Neuron (in vitro differentiated cells): ENCODE data around the gene EMC10.

ENCODE experiments used
- H2AFZ ChIP-seq: one replicate; pipeline ENCODE4 v1.6.1; 2013; ENCODE audit warnings: low read depth, mild to moderate bottlenecking, inconsistent platforms, low read length, moderate library complexity
- H3K27me3 ChIP-seq: one replicate; pipeline ENCODE4 v1.6.1; 2013; ENCODE audit warnings: low read length; ENCODE audit not compliant: insufficient read depth
- H3K36me3 ChIP-seq: one replicate; pipeline ENCODE4 v1.6.1; 2013; ENCODE audit warnings: low read length; ENCODE audit not compliant: insufficient read depth
- H3K4me1 ChIP-seq: one replicate; pipeline ENCODE4 v1.6.1; 2013; ENCODE audit warnings: low read length; ENCODE audit not compliant: insufficient read depth
- H3K4me3 ChIP-seq: 2 replicates; pipeline ENCODE4 v1.5.1; 2013; ENCODE audit warnings: mild to moderate bottlenecking, low read length, moderate library complexity
- H3K9me3 ChIP-seq: one replicate; pipeline ENCODE4 v1.6.1; 2013; ENCODE audit warnings: low read length

Gene EMC10

DNA sequence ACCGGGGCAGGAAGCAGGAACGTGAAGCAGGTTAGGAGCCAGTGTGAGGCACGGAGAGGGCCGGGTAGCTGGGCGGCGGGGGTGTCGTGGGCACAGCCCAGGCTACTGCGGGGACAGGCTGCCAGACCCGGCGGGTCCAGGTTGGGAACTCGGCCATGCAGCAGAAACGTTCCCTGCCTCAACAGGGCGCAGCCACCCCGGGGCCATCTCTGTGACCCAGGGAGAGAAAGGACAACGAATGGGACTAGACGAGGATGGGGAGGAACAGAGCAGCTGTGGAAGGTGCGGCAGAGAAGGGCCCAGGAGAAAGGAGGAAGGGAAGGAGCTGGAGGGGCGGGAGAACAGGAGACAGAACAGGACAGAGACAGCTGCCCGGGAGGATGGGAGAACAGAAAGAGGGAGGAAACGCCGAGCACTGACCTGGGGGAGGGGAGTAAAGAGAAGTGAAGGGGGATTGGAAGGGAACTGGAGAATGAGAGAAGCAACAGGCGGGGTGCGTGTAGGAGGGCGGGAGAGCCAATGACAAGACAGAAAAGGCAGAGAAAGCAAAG, 13.2 kb downstream of the EMC10 start:
- no peak overlapping the region for H3K4me3 ChIP-seq
- H3K36me3 ChIP-seq = no peaks in the 10 kb centered on the region
- H3K27me3 ChIP-seq = no peaks in the 10 kb centered on the region
- H3K9me3 ChIP-seq = peaks cover 4% of the 10 kb centered on the region
- peaks cover 9% of the 10 kb centered on the region for H3K4me1 ChIP-seq
- no peak overlapping the region for H2AFZ ChIP-seq

GRCh38 chr19:50490411-50490811, 14.1 kb downstream of the EMC10 start:
- H3K4me3 ChIP-seq = no peak overlapping the region
- H3K4me1 ChIP-seq = peaks cover 9% of the 10 kb centered on the region
- H3K9me3 ChIP-seq = no peaks in the 10 kb centered on the region
- H3K36me3 ChIP-seq = no peaks in the 10 kb centered on the region
- no peaks in the 10 kb centered on the region for H3K27me3 ChIP-seq
- H2AFZ ChIP-seq = no peak overlapping the region

- Histone ChIP-seq H3K36me3 (no peaks in the 10 kb centered on the region), H2AFZ (no peak overlapping the region), H3K4me1 (peaks cover 9% of the 10 kb centered on the region), H3K27me3 (no peaks in the 10 kb centered on the region), H3K4me3 (no peak overlapping the region), H3K9me3 (no peaks in the 10 kb centered on the region)
Observed at GRCh38 chr19:50490991-50491472, 14.7 kb downstream of the EMC10 start.

DNA sequence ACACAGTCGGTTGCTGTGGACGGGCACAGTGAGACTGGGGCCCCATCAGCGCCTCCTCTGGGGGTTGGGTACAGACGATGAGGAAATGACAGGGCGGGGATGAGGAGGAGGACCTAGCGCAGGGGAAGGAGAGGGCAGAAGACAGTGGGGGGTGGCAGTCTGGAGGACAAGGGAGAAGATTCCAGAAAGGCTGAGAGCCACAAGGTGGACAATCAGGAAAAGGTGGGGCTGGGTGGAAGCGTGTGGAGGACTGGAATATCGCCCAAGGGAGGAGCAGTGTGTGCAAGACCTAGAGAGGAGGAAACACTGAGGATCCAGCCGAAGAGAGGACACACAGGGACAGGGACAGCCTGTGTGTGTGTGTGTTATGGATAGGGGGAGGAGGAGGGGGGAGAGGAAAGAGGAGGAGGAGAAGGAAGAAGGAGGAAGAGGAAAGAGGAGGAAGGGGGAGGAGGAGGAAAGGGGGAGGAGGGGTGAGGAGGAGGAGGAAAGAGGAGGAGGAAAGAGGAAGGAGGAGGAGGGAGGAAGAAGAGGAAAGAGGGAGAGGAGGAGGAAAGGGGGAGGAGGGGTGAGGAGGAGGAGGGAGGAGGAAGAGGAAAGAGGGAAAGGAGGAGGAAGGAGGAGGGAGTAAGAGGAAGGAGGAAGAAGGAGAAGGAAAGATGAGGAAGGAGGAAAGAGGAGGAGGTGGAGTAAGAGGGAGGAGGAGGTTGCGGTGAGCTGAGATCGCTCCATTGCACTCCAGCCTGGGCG, 16.2 kb downstream of the EMC10 start:
- no peak overlapping the region for H2AFZ ChIP-seq
- no peaks in the 10 kb centered on the region for H3K27me3 ChIP-seq
- peaks cover 18% of the 10 kb centered on the region for H3K4me1 ChIP-seq
- no peak overlapping the region for H3K4me3 ChIP-seq
- no peaks in the 10 kb centered on the region for H3K9me3 ChIP-seq
- no peaks in the 10 kb centered on the region for H3K36me3 ChIP-seq

GRCh38 chr19:50493171-50493570, 16.9 kb downstream of the EMC10 start:
- no peaks in the 10 kb centered on the region for H3K27me3 ChIP-seq
- no peak overlapping the region for H2AFZ ChIP-seq
- peaks cover 18% of the 10 kb centered on the region for H3K4me1 ChIP-seq
- no peaks in the 10 kb centered on the region for H3K36me3 ChIP-seq
- no peak overlapping the region for H3K4me3 ChIP-seq
- H3K9me3 ChIP-seq = no peaks in the 10 kb centered on the region

GRCh38 chr19:50494186-50495019, 18.1 kb downstream of the EMC10 start:
- H3K9me3 ChIP-seq = no peaks in the 10 kb centered on the region
- H3K4me1 ChIP-seq = peaks cover 18% of the 10 kb centered on the region
- H3K4me3 ChIP-seq = no peak overlapping the region
- no peaks in the 10 kb centered on the region for H3K27me3 ChIP-seq
- H2AFZ ChIP-seq = no peak overlapping the region
- no peaks in the 10 kb centered on the region for H3K36me3 ChIP-seq

DNA sequence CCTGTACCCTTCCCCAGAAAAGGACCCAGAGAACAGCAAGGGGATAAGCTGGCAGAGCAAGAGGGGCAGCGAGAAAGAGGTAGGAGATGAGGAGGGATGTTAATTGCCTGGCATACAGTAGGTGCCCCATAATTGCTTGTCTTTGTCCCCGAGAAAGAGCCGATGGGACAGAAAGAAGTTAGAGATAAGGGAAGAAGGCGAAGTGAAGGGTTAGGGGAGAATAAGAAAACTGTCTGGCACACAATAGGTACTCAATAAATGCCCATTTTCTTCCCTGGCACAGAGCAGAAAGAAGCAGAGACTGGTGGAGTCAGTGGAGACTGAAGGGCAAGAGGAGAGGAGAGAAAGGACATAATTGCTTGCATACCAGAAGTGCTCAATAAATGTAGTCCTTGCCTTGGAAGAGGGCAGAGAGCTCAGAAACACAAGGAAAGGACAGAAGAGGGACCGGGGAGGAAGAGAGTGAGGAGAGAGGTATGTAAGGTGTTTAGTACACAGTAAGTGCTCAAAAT, 18.8 kb downstream of the EMC10 start:
- no peak overlapping the region for H2AFZ ChIP-seq
- no peaks in the 10 kb centered on the region for H3K27me3 ChIP-seq
- no peaks in the 10 kb centered on the region for H3K36me3 ChIP-seq
- H3K4me3 ChIP-seq = no peak overlapping the region
- H3K9me3 ChIP-seq = no peaks in the 10 kb centered on the region
- peaks cover 21% of the 10 kb centered on the region for H3K4me1 ChIP-seq

DNA sequence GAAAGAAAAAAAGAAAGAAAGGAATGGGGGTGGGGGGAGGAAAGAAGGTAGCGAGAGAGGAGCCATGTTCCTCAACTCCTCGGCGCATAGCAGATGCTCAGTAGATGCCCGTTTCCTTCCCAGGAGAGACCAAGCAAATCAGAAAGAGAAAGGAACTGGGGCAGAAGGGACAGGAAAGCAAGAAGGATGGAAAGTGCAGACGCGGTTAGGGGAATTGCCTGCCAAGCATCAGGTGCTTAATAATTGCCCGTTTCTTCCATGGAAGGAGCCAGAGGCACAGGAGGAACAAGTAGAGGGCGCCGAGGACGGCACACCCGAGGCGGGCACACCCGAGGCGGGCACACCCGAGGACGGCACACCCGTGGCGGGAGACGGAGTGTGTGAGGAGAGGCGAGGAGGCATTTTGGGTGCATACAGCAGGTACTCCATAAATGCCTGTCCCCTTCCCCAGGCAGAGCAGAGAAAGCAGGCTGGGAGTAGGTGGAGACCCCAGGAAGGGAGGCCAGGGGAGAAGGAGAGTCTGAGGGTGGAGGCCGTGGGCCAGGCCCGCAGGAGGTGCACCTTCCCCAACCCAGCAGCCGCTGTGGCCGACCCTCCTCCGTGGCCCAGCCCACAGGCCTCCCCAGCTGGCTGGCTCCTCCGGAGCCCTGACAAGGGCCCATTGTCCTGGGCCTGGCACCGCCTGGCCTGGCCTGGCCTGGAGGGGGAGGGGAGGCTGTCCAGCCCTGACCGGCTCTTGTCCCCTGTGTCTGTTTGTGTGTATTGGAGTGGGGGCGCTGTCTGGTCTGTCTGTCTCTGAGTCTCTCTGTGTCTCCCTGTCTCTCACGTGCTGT, 20.1 kb downstream of the EMC10 start:
- H3K4me1 ChIP-seq = peaks cover 34% of the 10 kb centered on the region
- peak overlapping the region; percentile 44 for H2AFZ ChIP-seq
- H3K9me3 ChIP-seq = no peaks in the 10 kb centered on the region
- no peaks in the 10 kb centered on the region for H3K27me3 ChIP-seq
- H3K36me3 ChIP-seq = no peaks in the 10 kb centered on the region
- H3K4me3 ChIP-seq = no peak overlapping the region

GRCh38 chr19:50497022-50497405, 20.7 kb downstream of the EMC10 start:
- H3K9me3 ChIP-seq = no peaks in the 10 kb centered on the region
- H3K36me3 ChIP-seq = no peaks in the 10 kb centered on the region
- H3K27me3 ChIP-seq = no peaks in the 10 kb centered on the region
- H3K4me1 ChIP-seq = peaks cover 36% of the 10 kb centered on the region
- peak overlapping the region; percentile 44 for H2AFZ ChIP-seq
- no peak overlapping the region for H3K4me3 ChIP-seq

DNA sequence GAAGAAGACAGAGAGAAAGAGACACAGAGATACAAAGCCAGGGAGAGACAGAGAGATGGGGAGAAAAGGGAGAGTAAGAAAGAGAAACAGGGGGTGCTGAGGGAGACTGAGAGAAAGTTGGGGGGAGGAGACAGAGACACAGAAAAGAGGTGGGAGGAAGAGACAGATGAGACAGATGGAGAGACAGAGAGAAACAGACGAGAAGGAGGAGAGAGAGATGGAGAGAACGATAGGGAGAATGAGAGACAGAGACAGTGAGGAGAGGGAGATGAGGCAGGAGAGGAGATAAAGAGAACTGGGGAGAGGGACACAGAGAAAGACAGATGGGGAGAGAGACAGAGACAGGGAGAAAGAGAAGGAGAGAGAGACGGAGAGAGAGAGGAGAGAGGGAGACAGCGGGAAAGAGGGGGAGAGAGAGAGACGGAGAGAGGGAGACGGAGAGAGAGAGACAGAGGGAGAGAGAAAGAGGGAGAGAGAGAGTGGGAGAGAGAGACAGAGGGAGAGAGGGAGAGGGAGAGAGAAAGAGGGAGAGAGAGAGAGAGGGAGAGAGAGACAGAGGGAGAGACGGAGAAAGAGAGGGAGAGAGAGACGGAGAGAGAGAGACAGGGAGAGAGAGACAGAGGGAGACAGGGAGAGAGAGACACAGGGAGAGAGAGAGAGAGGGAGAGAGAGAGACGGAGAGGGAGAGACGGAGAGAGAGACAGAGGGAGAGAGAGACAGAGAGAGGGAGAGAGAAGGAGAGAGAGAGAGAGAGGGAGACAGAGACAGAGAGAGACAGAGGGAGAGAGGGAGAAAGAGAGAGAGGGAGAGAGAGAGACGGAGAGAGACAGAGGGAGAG, 22.1 kb downstream of the EMC10 start:
- Histone ChIP-seq H3K9me3 (no peaks in the 10 kb centered on the region), H3K27me3 (no peaks in the 10 kb centered on the region), H3K36me3 (no peaks in the 10 kb centered on the region), H3K4me1 (peaks cover 33% of the 10 kb centered on the region), H2AFZ (no peak overlapping the region), H3K4me3 (no peak overlapping the region)

GRCh38 chr19:50500060-50500752, 23.9 kb downstream of the EMC10 start:
- H3K4me3 ChIP-seq = no peak overlapping the region
- no peaks in the 10 kb centered on the region for H3K36me3 ChIP-seq
- peaks cover 33% of the 10 kb centered on the region for H3K4me1 ChIP-seq
- H3K27me3 ChIP-seq = no peaks in the 10 kb centered on the region
- H2AFZ ChIP-seq = no peak overlapping the region
- no peaks in the 10 kb centered on the region for H3K9me3 ChIP-seq
